Stimulated activated CD4-positive, alpha-beta T cell treated with anti-CD3 and anti-CD28 coated beads, TNF-alpha, amount 100 ng/mL, for 4 hours (primary cell): ENCODE results near the gene KCNH6.

Source experiments
- DNase-seq, 3 experiments: peaks; one replicate each; pipeline ENCODE4 v3.0.0-alpha.2; 2020; ENCODE audit warnings: low read depth in 3 of 3

Gene KCNH6

DNA sequence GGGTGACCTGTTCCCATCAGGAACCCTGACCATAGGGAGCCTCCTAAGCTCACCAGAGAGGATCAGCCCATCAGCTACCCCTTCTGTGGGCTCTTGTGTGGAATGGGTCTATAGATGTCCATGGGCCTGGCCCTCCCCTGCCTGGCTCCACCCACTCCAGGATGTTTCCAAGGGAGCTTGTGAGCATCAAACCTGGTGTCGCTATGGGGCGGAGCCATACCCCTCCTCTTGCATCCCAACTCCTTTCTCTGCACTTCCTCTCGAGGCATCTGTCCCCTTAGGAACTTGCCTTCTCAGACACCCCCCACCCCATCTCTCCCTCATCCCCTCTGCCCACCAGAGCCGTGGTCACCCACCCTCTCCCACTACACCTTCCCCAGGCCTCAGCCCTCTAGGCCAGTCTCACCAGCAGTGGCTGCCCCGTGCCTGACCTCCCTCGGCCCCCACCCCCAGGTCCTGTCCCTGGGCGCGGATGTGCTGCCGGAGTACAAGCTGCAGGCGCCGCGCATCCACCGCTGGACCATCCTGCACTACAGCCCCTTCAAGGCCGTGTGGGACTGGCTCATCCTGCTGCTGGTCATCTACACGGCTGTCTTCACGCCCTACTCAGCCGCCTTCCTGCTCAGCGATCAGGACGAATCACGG is 10.4 kb downstream of the KCNH6 start:
- DNase-seq = no peak

DNA sequence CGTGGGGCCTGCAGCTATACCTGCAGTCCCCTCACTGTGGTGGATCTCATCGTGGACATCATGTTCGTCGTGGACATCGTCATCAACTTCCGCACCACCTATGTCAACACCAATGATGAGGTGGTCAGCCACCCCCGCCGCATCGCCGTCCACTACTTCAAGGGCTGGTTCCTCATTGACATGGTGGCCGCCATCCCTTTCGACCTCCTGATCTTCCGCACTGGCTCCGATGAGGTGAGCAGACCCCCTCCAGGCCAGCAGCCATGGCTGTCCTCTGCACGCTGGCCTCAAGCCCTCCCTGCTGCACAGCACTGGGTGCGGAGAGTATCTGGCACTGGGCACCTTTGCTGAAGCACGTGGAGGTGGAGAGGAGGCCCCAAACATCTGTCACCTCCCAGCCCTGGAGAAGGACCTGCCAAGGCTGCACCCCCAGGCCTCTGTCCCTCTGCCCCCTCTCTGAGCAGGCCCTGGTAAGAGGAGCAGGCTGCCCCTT is 11.0 kb downstream of the KCNH6 start:
- no peak for DNase-seq

DNA sequence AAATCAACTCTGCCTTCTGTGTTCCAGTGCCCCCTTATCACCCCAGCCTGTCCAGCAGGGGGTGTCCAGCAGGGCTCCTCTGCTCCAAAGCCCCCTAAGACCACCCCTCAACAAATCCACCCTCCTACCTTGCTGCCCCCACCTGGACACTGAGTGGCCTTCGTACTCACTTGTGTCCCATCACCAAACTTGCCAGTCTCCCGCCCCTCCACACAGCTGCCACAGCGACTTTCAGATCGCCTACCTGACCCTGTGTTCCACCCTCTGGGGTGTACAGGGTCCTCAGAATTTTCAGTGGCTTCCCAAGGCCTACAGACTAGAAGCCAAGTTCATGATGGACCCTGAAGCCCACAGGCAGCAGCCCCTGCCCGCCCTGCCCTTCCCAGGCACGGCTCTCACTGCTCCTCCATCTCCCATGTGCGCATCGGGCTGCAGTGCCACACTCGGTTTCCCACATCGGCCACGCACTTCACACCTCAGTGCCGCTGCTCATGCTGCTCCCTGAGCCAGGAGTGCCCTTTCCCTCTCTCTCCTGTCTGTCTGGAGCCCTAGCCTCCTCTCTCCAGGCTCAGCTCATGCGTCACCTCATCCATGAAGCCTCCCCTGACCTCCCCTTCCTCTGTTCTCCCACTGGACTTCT is 11.8 kb downstream of the KCNH6 start:
- no peak for DNase-seq

DNA sequence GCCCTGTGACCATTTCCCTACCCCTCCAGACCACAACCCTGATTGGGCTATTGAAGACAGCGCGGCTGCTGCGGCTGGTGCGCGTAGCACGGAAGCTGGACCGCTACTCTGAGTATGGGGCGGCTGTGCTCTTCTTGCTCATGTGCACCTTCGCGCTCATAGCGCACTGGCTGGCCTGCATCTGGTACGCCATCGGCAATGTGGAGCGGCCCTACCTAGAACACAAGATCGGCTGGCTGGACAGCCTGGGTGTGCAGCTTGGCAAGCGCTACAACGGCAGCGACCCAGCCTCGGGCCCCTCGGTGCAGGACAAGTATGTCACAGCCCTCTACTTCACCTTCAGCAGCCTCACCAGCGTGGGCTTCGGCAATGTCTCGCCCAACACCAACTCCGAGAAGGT is 12.5 kb downstream of the KCNH6 start:
- no peak for DNase-seq

DNA sequence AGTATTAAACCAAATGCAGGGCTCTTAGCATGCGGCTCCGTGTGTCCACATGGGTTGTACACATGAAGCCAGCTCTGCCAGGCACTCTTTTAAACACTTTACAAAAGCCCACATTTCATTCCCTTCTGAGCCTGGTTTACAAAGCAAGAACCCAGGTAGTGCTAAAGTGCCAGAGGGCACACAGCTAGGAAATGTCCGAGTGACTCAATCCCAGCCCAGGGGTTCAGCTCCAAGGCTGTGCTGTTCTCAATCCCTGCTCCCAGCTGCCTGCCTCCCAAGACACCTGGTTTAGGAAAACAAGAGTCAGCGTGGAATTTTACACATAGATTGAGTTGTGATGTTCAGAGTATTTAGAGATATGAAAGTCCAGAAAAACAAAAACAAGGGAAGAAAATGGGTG is 13.8 kb downstream of the KCNH6 start:
- DNase-seq = no peak

DNA sequence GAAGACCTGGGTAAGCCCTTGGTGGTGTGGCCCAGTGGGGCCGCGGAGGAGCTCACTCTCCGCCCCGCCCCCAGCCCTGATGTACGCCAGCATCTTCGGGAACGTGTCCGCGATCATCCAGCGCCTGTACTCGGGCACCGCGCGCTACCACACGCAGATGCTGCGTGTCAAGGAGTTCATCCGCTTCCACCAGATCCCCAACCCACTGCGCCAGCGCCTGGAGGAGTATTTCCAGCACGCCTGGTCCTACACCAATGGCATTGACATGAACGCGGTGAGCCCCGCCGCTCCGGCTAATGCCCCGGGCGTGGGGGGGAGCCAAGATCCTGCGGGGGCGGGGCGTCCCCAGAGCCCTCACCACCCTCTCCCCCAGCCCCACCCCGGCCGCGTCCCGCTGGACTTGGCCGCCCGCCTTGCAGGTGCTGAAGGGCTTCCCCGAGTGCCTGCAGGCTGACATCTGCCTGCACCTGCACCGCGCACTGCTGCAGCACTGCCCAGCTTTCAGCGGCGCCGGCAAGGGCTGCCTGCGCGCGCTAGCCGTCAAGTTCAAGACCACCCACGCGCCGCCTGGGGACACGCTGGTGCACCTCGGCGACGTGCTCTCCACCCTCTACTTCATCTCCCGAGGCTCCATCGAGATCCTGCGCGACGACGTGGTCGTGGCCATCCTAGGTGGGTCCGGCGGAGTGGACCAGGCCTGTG is 15.0 kb downstream of the KCNH6 start:
- DNase-seq = no peak

DNA sequence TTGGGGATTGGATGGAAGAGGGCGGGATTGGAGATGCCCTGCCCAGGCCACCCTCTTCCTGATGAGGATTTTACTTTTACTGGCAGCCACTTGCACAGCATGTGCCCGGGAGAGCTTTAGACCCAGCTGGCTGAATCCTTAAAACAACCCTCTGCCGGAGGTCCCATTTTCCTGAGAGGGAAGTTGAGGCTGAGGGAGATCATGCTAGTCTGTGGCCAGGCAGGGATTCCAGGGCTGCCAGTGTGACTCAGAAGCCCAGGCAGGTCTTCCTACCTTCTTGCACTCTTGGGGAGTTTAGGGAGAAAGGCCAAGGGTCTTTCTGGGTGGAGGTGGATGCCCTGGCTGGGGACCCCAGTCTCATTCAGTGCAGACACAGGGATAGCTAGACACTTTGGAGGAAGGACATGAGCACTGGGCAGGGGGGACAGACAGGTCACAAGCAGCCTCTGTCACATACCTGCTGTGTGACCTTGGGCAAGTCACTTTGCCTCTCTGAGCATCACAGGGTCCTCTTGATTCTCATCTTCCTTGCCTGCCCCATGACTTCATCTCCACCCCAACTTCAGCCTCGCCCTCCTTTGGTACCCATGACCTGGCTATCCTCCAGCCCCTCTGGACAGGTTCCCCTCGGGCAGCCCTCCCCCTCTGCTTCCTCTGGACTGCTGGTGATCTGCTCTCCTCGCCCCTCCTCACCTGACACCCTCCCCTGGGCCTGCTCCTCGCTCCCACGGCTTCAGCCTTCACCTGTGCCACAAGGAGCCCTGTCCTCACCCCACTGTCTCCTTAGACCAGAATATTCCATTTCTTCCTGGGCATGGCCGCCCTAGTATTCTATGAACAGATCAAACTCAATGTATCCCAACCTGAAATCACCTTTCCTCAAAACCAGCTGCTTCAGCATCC is 15.8 kb downstream of the KCNH6 start:
- no peak for DNase-seq

DNA sequence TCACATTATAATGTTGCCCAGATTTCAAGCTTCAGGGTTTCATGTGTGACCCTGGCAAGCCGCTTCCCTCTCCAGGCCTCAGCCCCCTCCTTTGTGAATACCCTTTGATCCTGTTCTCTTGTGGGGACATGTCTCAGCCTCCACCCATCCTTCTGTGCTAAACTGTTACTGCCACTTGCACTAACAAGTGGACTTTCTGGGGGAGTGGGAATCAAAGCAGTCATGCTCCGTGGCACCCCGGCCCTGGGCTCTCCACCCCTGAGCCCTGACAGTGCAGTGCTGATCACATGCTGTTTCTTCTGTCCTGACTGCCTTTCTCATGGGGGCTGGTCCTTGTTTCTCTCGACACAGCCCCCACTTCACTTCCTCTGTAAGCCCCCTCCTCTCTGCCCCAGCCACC is 17.4 kb downstream of the KCNH6 start:
- no peak for DNase-seq

DNA sequence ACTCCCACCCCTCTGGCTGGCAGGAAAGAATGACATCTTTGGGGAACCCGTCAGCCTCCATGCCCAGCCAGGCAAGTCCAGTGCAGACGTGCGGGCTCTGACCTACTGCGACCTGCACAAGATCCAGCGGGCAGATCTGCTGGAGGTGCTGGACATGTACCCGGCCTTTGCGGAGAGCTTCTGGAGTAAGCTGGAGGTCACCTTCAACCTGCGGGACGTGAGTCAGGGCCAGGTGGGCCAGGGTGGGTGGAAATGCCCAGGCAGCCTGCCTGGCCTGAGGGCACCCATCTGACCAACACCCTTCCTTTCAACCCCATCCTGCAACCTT is 19.0 kb downstream of the KCNH6 start:
- no peak for DNase-seq

DNA sequence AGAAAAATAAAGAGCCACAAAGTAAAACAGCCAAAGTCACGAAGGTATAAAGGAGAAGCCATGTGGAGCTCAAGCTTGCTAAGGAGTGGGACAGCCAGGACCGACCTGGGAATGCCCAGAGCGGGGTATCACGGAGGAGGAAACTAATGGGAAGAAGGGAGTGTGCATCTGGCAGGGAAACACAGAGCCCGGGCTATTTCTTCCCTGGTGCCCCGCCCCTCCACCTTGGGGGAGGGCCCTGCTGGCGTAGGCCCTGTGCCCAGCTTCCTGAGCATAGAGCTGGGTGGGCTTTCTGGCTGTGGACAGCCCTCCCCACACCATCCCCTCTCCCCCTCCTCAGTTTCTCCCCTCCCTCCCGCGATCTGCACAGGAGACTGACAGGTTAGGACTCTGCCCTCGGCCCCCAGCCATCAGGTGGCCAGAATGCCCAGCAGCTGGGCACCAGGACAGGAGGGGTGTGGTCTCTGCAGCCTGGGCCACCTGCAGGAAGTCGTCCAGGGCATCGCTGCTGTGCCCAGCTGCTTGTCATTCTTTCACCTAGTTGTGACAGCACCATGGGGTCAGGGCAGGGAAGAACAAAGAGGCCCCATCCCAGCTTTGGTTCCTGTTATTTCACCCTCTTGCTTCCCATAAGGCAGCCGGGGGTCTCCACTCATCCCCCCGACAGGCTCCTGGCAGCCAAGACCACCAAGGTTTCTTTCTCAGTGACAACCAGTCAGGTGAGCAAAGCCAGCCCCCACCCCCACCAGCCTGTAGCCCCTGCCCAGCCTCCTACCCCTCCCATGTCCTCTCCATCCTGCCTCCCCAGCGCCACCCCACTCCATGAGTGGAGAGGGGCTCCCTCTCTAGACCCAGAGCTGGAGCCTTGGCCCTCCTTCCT is 20.0 kb downstream of the KCNH6 start:
- DNase-seq = no peak

DNA sequence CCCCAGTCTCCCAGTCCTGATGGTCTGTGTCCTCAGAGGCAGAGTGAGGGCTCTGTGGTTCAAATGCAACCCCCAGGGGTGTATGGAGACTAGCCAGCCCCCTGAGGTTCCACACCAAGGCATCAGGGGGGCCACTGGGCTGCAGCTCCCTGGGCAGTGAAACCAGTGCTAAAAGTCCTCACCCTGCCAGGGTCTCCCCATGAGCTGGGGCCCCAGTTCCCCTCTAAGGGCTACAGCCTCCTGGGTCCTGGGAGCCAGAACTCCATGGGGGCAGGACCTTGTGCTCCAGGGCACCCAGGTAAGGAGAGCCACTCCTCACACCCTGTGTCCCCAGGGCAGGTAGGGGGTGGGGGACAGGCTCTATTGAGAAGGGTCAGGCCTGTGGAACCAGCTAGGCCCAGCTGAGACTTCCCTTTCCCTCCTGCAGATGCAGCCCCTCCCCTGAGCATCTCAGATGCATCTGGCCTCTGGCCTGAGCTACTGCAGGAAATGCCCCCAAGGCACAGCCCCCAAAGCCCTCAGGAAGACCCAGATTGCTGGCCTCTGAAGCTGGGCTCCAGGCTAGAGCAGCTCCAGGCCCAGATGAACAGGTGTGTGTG is 20.8 kb downstream of the KCNH6 start:
- DNase-seq = no peak

DNA sequence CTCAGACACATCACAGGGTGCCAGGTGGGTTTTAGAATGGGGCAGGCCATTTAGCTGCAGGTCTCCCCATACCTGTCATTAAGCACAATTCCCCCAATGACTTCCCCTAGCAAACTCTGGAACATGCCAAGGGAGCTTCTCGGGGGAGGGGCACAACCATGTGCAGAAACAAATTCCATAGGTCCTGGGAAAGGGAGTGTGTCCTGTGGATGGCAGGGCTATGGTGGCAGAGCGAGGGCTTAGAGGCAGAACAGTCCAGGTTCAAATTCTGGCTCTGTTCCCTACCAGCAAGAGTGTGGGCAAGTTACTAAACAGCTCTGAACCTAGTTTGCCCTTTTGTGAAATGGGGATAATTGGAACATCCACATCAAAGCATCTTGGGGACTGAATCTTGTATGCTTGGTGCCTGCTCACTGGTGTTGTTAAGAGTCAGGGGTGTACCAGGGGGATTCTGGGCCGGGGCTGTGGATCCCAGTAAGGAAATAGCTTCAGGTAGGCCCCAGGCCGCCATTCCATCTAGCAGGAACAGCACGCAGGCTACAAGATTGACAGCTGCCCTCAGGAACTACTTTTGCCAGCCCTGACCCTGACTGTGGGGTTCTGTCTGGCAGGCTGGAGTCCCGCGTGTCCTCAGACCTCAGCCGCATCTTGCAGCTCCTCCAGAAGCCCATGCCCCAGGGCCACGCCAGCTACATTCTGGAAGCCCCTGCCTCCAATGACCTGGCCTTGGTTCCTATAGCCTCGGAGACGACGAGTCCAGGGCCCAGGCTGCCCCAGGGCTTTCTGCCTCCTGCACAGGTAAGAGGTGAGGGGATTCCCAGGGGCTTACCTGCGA is 21.5 kb downstream of the KCNH6 start:
- no peak for DNase-seq

DNA sequence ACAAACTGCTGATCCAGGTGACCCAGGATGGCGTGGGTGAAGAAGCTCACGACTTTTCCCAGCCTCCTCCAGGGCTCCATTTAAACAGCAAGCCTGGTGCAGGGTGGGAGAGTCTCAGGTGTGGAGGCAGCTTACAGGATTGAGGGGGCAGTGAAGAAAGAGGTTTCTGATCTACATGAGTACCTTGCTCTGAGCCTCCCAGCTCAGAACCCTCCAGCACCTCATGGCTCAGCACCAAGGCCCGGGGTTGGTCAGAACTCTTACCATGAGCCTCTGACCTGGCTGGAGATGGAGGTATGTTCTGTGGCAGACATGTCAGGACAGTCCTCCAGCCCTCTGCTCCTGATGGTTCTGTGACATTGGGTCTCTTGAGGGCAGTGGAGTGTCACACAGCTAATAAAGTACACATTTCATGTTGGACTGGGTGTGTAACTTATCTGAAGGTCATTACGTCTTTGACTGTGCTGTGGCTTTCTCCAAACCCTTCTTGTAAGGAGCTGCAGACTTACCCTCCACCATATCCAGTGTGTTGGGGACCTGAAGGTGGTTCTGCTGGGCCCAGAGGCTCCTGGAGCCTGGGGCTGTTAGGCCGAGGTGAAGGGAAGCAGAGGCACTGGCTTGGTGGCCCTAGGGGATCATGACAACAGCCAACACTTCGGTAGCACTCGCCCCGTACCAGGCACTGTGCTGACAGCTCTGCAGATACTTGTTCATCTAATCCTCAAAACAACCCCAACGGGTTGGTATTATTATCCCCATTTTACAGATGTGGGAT is 23.3 kb downstream of the KCNH6 start:
- no peak for DNase-seq

DNA sequence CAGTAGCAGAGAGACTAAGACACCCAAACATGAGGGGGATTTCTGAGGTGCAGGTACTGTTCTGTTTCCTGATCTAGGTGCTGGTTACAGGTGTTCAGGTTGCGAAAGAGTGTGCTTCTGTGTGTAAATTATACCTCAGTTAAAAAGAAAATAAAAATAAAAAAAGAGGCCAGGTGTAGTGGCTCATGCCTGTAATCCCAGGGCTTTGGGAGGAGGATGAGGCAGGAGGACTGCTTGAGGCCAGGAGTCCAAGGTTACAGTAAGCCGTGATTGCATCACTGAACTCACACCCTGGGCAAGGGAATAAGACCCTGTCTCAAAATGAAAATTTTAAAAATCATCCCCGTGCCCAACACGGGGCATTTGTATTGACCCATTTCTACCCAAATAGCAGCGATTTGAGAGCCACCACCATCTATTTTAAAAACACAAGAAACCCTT is 23.9 kb downstream of the KCNH6 start:
- DNase-seq = no peak

DNA sequence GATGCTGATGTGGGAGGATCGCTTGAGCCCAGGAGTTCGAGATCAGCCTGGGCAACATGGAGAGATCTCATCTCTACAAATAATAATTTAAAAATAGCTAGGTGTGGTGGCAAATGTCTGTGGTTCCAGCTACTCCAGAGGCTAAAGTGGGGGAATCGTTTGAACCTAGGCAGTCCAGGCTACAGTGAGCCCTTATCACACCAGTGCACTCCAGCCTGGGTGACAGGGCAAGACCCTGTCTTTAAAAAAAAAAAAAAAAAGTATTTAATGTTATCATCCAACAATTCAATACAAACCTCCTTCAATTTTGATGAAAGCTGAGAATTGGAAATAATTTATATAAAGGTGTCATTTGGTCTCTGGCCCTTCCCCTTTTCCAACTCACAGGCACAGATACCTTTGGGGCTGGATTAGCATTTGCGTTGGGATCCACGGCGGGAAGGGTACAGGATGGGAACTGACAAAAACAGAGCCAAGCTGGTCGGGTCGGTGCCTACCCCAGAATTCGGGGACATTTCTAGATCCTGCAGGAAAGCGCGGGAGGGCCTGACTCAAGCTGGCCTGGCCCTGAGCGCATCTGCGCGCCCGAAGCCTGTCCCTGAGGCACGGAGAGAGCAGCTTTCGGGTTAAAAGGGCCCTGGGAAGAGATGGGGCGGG is 26.3 kb downstream of the KCNH6 start:
- DNase-seq = no peak

DNA sequence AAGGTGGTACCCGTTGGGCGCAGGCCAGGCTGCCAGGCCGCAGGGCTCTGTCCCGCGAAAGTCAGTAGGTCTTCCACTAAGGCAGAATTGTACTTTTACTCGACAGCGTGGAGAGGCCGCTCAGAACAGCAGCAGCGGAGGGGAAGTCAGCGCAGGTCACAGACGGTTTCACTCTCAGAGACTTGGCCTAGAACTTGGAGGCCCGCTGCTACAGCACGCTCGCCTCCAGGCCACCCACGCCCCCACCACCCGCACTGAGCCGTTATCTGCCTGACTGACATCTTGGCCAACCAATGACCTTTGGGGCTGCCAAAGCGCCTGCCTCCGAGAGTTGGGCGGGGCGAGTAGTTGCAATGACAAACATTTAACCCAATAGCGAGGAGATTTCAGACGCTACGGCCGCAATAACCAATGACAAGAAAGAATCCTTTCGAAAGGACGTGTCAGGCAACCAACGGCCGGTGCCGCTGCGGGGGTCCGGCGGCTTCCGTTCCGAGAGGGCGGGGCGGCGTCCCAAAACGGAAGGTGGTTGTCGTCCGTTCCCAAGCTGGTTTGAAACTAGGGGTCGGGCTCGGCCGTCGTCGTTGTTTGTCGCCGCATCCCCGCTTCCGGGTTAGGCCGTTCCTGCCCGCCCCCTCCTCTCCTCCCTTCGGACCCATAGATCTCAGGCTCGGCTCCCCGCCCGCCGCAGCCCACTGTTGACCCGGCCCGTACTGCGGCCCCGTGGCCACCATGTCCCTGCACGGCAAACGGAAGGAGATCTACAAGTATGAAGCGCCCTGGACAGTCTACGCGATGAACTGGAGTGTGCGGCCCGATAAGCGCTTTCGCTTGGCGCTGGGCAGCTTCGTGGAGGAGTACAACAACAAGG is 27.0 kb downstream of the KCNH6 start, which contains the start of gene DCAF7:
Gene DCAF7, plus strand, starts transcription at position 532 of the 871 bp plus-strand sequence. Its CDS starts 201 bp downstream, at position 733.
- peak; percentile 97 to 100 (median 100) for DNase-seq
